HepG2 (cell line): ENCODE results near the gene GNB3. TPM values are rescaled to one million over a fixed set of nuclear protein-coding genes. Genes with fewer than 3 reads are reported as not detected.

Experiments
- ELF3 ChIP-seq: IDR thresholded peaks from 2 replicates; pipeline ENCODE4 v1.6.1; 2016; ENCODE audit warnings: missing genetic modification reagents, missing compliant biosample characterization
- HOXA3 ChIP-seq: sonication (generic); formaldehyde crosslinking; IDR thresholded peaks from 2 replicates; pipeline ENCODE4 v1.5.0; 2020; ENCODE audit warnings: missing genetic modification reagents
- MED1 ChIP-seq: sonication (generic); formaldehyde crosslinking; IDR thresholded peaks from 2 replicates; pipeline ENCODE4 v1.4.0; 2020; ENCODE audit warnings: missing genetic modification reagents
- MLXIP ChIP-seq: sonication (generic); formaldehyde crosslinking; IDR thresholded peaks from 2 replicates; pipeline ENCODE4 v1.9.0; 2021; ENCODE audit warnings: missing genetic modification reagents, borderline replicate concordance
- NBN ChIP-seq: fragments of 450-650 bp; conservative IDR thresholded peaks from 2 replicates; pipeline ENCODE4 v1.6.1; 2017
- POLR2AphosphoS5 ChIP-seq: IDR thresholded peaks from 2 replicates; pipeline ENCODE4 v1.6.1; 2012; ENCODE audit warnings: low read depth, low read length
- PRDM15 ChIP-seq: sonication (generic); formaldehyde crosslinking; IDR thresholded peaks from 2 replicates; pipeline ENCODE4 v1.4.0; 2020; ENCODE audit warnings: missing genetic modification reagents
- SOX13 ChIP-seq, 3 experiments: fragments of 450-650 bp in 1 of 3; sonication (generic) in 1 of 3; formaldehyde crosslinking in 1 of 3; IDR thresholded peaks in 2 of 3; conservative IDR thresholded peaks in 1 of 3; 2 replicates each; pipeline versions ENCODE4 v1.5.0 to v1.6.1; 2016 to 2020; ENCODE audit warnings: antibody characterized with exemption in 1 of 3, mild to moderate bottlenecking in 1 of 3, missing compliant biosample characterization in 1 of 3, missing genetic modification reagents in 1 of 3, moderate library complexity in 1 of 3
- ZNF230 ChIP-seq: sonication (generic); formaldehyde crosslinking; IDR thresholded peaks from 2 replicates; pipeline ENCODE4 v1.4.0; 2020; ENCODE audit warnings: mild to moderate bottlenecking, missing genetic modification reagents
- ZNF260 ChIP-seq: sonication (generic); formaldehyde crosslinking; IDR thresholded peaks from 2 replicates; pipeline ENCODE4 v1.4.0; 2020; ENCODE audit warnings: missing genetic modification reagents, low read depth, mild to moderate bottlenecking, borderline replicate concordance
- ZNF3 ChIP-seq: IDR thresholded peaks from 2 replicates; pipeline ENCODE4 v1.7.0; 2017; ENCODE audit warnings: inconsistent platforms
- ZNF431 ChIP-seq: sonication (generic); formaldehyde crosslinking; IDR thresholded peaks from 2 replicates; pipeline ENCODE4 v1.9.0; 2022; ENCODE audit warnings: missing genetic modification reagents, low read depth, mild to moderate bottlenecking, borderline replicate concordance
- ZNF576 ChIP-seq: sonication (generic); formaldehyde crosslinking; IDR thresholded peaks from 2 replicates; pipeline ENCODE4 v1.4.0; 2020; ENCODE audit warnings: mild to moderate bottlenecking, missing genetic modification reagents
- ZNF607 ChIP-seq: sonication (generic); formaldehyde crosslinking; IDR thresholded peaks from 2 replicates; pipeline ENCODE4 v1.5.1; 2020; ENCODE audit warnings: missing genetic modification reagents, mild to moderate bottlenecking, borderline replicate concordance
- polyA plus RNA-seq, 8 experiments: library from polyadenylated mRNA; depleted of rRNA in 3 of 8; stranded (reverse) in 7 of 8; unstranded in 1 of 8; fragments of >200 nt; fragmentation: Illumina TruSeq in 4 of 8; extraction: Trizol in 4 of 8; gene quantifications; 2 replicates each; pipeline versions ENCODE4 v1.2.1 to v1.2.3, GENCODE V29; 2011 to 2016; ENCODE audit warnings: low read depth in 4 of 8, missing spikeins in 1 of 8, mixed read lengths in 1 of 8; ENCODE audit not compliant: insufficient read depth in 1 of 8
- total RNA-seq, 5 experiments: library from RNA; depleted of rRNA; stranded (reverse); fragments of >200 nt; fragmentation: Illumina TruSeq; extraction: Trizol; gene quantifications; 2 replicates each; pipeline ENCODE4 v1.2.3, GENCODE V29; 2016; ENCODE audit warnings: low read depth in 1 of 5
- TF ChIP-seq, protein P1 (sequence below): sonication (generic); formaldehyde crosslinking; IDR thresholded peaks from 2 replicates; pipeline ENCODE4 v1.9.0; 2021; ENCODE audit warnings: missing genetic modification reagents, mild to moderate bottlenecking, borderline replicate concordance
- TF ChIP-seq, protein P2 (sequence below): sonication (generic); formaldehyde crosslinking; IDR thresholded peaks from 2 replicates; pipeline ENCODE4 v1.5.0; 2020; ENCODE audit warnings: mild to moderate bottlenecking, missing genetic modification reagents, borderline replicate concordance

The GNB3 gene
- total and polyA plus RNA-seq, 2 of the 13 experiments (the other 11 are each of a cell fraction or from before 2014, with no cell fraction given) = 1.3 to 3.6 TPM

DNA sequence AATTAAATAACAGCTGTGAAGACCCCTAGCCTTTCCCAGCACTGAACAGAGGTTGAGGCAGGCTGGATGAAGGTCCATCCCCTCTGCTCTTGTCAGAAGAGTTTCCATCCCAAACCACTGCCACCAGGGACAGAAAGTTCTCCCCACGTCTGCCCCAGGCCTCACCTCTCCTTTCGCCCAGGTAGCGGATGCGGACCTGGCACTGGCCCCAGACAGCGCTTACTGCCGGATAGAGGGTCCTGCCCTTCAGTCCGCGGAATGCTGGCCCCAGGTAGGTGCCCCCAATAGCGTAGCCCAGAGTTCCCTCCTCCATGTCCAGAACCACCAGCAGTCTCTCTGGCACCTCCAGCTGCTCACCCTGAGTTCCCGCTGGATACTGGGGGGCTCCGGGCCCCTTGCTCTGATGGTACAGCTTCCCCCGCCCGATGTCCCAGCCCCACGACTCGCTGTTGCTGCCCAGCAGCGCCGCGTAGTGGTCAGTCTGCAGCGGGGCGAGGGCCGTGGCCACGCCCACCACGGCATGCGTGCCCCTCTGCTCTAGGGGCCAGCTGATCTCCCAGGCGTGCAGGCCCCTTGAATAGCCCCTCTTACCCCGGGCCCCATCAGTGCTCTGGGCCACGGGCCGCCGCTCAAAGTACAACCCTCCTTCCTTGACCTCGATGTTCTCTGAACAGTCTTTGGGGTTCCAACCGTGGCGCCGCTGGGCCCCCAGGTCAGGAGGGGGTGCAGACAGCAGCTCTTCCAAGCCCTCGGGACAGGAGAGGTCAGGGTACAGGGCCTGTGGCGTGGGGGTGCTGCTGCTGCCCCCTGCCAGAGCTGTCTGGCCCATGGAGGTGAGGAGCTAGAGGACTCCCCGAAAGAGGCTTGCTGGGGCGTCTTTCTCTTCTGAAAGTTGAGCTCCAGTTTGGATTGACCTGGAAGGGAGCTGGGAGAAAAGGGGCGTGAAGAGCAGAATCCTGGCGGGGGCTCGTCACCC is 31.6 kb downstream of the GNB3 start (continued):
- TF ChIP-seq, protein P1, sequence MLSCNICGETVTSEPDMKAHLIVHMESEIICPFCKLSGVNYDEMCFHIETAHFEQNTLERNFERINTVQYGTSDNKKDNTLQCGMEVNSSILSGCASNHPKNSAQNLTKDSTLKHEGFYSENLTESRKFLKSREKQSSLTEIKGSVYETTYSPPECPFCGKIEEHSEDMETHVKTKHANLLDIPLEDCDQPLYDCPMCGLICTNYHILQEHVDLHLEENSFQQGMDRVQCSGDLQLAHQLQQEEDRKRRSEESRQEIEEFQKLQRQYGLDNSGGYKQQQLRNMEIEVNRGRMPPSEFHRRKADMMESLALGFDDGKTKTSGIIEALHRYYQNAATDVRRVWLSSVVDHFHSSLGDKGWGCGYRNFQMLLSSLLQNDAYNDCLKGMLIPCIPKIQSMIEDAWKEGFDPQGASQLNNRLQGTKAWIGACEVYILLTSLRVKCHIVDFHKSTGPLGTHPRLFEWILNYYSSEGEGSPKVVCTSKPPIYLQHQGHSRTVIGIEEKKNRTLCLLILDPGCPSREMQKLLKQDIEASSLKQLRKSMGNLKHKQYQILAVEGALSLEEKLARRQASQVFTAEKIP = no peak
- TF ChIP-seq ZNF431 (CRISPR knock-in tag) (no peak), ZNF3 (no peak), MLXIP (CRISPR knock-in tag) (peak; percentile 41; the same call in 1 of the 2 replicates), NBN (no peak), ELF3 (CRISPR knock-in tag) (peak; percentile 47; the same call in 1 of the 2 replicates), POLR2AphosphoS5 (peak; percentile 16), ZNF576 (CRISPR knock-in tag) (no peak), HOXA3 (peak; percentile 77), ZNF230 (CRISPR knock-in tag) (0 out of 2 replicates have a peak, but pooled peaks have one; percentile 45), ZNF260 (CRISPR knock-in tag) (no peak), PRDM15 (CRISPR knock-in tag) (0 out of 2 replicates have a peak, but pooled peaks have one; percentile 19), MED1 (CRISPR knock-in tag) (peak; percentile 76), SOX13 (IDR thresholded peaks at IDR 0.05) (no peak), SOX13 (CRISPR knock-in tag; conservative IDR thresholded peaks at IDR 0.05 in 1 of 2, IDR thresholded peaks at IDR 0.05 in 1 of 2) (peak in 1 of 2 experiments; percentile 50; a peak in 1 of 4 replicates), ZNF607 (0 out of 2 replicates have a peak, but pooled peaks have one; percentile 31)
- TF ChIP-seq, protein P2, sequence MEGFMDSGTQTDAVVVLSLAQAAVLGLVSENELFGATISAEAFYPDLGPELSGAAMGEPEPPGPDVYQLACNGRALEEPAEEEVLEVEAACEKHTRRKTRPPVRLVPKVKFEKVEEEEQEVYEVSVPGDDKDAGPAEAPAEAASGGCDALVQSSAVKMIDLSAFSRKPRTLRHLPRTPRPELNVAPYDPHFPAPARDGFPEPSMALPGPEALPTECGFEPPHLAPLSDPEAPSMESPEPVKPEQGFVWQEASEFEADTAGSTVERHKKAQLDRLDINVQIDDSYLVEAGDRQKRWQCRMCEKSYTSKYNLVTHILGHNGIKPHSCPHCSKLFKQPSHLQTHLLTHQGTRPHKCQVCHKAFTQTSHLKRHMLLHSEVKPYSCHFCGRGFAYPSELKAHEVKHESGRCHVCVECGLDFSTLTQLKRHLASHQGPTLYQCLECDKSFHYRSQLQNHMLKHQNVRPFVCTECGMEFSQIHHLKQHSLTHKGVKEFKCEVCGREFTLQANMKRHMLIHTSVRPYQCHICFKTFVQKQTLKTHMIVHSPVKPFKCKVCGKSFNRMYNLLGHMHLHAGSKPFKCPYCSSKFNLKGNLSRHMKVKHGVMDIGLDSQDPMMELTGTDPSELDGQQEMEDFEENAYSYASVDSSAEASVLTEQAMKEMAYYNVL (CRISPR knock-in tag) = peak; percentile 34; the same call in 1 of the 2 replicates
